Esophagus muscularis mucosa (tissue), 4 donors: ENCODE data around the gene UBAP2L. TPM values are rescaled to one million over a fixed set of nuclear protein-coding genes. Genes with fewer than 3 reads are reported as not detected.

Experiments used
- DNase-seq: peaks from one replicate; pipeline ENCODE4 v3.0.0-alpha.2; 2017; ENCODE audit errors: extremely low spot score
- H3K27ac ChIP-seq, 4 donors: fragments of 200-600 bp; sonication (generic); replicated peaks in 1 of 4; 1 replicate in 3 of 4; 2 replicates in 1 of 4; pipeline ENCODE4 v1.5.1; 2016 to 2019; ENCODE audit warnings: mild to moderate bottlenecking in 1 of 4
- H3K27me3 ChIP-seq, 4 donors: fragments of 200-600 bp; sonication (generic); one replicate each; pipeline versions ENCODE4 v1.5.1 to v1.6.0; 2016 to 2019
- H3K36me3 ChIP-seq, 4 donors: fragments of 200-600 bp; sonication (generic); one replicate each; pipeline ENCODE4 v1.5.1; 2016 to 2019
- H3K4me1 ChIP-seq, 4 donors: fragments of 200-600 bp; sonication (generic); one replicate each; pipeline ENCODE4 v1.5.1; 2016 to 2019
- H3K4me3 ChIP-seq, 4 donors: fragments of 200-600 bp; sonication (generic); 1 replicate in 2 of 4; 2 replicates in 2 of 4; pipeline ENCODE4 v1.5.1; 2016 to 2019; ENCODE audit warnings: mild to moderate bottlenecking in 4 of 4, moderate library complexity in 1 of 4
- H3K9me3 ChIP-seq, 4 donors: fragments of 200-600 bp; sonication (generic); 1 replicate in 3 of 4; 2 replicates in 1 of 4; pipeline ENCODE4 v1.5.1; 2016 to 2019
- EP300 ChIP-seq: sonication (generic); formaldehyde crosslinking; IDR thresholded peaks from one replicate; pipeline ENCODE4 v1.6.1; 2017; ENCODE audit warnings: antibody characterized with exemption
- POLR2A ChIP-seq: fragments of 450-650 bp; IDR thresholded peaks from one replicate; pipeline ENCODE4 v1.6.1; 2017; ENCODE audit warnings: antibody characterized with exemption, moderate library complexity, mild to moderate bottlenecking, low read depth
- POLR2AphosphoS5 ChIP-seq, 2 donors: sonication (generic); formaldehyde crosslinking; IDR thresholded peaks; one replicate each; pipeline ENCODE4 v1.6.1; 2017; ENCODE audit warnings: antibody characterized with exemption in 2 of 2
- WGBS: methylation state at CpG from one replicate; pipeline ENCODE4 v1.1.5; 2018; 5-methylcytosine and 5-hydroxymethylcytosine counted together
- intact Hi-C: fragments of 100-400 bp; cut with DNase I; formaldehyde crosslinking; loops from one replicate; pipeline ENCODE4 v1.15.1; 2023
- total RNA-seq, 4 donors: library from RNA; depleted of rRNA; stranded (reverse); fragments of >200 nt; gene quantifications; one replicate each; pipeline versions ENCODE4 v1.1.0 to v1.2.1, GENCODE V29; 2016
- TF ChIP-seq, protein P1 (sequence below), 3 experiments: fragments of 200-600 bp in 2 of 3; fragments of 450-650 bp in 1 of 3; sonication (generic) in 2 of 3; IDR thresholded peaks; one replicate each; pipeline ENCODE4 v1.5.1; 2017 to 2019; ENCODE audit warnings: antibody characterized with exemption in 3 of 3, mild to moderate bottlenecking in 2 of 3, moderate library complexity in 1 of 3

The UBAP2L gene
- total RNA-seq, 4 donors from 2014 or later = 53.6 to 79.7 (median 63.4) TPM

DNA sequence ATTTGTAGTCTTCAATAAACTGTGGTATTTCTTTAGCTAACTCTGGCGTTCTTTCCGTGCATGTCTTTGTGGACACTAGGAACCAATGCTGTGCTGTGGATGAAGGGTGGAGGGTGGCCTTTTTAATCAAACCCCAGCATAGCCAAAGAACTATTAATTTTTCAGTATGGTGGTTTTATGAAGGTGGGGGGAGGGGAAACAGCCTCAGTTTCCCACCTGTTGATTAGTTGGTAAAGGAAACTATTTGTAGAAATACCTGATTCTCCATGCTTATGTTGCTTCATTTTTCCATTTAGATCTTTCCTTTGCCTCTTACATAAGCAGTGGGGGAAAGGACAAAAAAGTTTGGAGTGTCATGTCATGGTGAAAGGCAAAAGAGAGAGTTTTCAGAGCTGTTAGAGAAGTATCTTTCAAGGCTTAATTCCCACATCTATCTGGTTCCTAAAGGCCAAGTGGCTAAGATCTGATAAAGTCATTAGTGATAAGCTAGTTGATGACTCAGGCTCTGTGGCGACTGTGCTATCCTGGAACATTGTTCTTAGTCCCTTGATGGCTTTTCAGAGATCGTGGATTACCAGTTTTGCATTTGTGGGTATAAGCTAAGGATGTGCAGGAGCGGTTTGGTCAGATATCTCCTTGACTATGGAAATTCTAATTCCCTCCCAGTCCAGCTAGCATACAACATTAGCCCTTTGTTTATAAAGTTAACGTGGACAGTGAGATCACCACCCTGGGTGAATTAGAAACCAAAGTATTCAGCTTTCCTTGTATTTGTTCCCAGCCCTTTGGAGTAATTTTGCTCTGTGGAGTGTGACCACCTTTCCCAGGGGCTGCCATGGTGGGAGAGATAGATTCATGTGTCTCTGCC is 42.9 kb downstream of the UBAP2L start:
- Histone ChIP-seq H3K36me3 (peaks cover 73 to 98% (median 85%) of the 10 kb centered on the region in 4 donors), H3K4me3 (no peak overlapping the region), H3K27me3 (no peaks in the 10 kb centered on the region), H3K27ac (no peak overlapping the region), H3K9me3 (no peaks in the 10 kb centered on the region), H3K4me1 (peaks cover 0 to 4% (median 2%) of the 10 kb centered on the region in 4 donors)
- no peak for DNase-seq
- intact Hi-C loops = no loop called here
- TF ChIP-seq POLR2A = no peak
- no peak for TF ChIP-seq POLR2AphosphoS5 (IDR thresholded peaks at IDR 0.05)
- TF ChIP-seq, protein P1, sequence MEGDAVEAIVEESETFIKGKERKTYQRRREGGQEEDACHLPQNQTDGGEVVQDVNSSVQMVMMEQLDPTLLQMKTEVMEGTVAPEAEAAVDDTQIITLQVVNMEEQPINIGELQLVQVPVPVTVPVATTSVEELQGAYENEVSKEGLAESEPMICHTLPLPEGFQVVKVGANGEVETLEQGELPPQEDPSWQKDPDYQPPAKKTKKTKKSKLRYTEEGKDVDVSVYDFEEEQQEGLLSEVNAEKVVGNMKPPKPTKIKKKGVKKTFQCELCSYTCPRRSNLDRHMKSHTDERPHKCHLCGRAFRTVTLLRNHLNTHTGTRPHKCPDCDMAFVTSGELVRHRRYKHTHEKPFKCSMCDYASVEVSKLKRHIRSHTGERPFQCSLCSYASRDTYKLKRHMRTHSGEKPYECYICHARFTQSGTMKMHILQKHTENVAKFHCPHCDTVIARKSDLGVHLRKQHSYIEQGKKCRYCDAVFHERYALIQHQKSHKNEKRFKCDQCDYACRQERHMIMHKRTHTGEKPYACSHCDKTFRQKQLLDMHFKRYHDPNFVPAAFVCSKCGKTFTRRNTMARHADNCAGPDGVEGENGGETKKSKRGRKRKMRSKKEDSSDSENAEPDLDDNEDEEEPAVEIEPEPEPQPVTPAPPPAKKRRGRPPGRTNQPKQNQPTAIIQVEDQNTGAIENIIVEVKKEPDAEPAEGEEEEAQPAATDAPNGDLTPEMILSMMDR (IDR thresholded peaks at IDR 0.05) = no peak
- TF ChIP-seq EP300 = no peak
- WGBS = 57% methylated on average over 6 of the region's 6 CpGs

DNA sequence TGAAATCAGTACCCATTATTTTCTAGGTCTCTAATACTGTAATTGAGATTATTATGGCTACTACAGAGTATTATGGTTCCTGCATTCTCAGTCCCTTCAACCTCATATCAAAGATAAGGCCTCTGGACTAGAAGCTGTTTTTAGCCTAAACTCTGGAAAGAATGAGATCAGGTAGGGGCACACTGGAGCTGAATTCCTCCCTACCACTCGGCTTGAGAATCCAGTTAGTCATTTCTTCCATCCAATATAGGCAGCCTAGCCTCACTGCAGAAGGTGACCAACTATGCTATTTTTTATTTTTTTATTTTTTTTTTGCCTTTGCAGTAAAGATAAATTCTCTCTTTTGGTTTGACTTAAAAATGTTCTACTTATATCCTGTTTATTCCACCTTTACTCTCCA is 43.7 kb downstream of the UBAP2L start:
- DNase-seq = no peak
- Histone ChIP-seq H3K27me3 (no peaks in the 10 kb centered on the region), H3K9me3 (no peaks in the 10 kb centered on the region), H3K4me1 (peaks cover 0 to 4% (median 2%) of the 10 kb centered on the region in 4 donors), H3K4me3 (no peak overlapping the region), H3K27ac (no peak overlapping the region), H3K36me3 (peaks cover 73 to 98% (median 85%) of the 10 kb centered on the region in 4 donors)
- 25% methylated on average over 1 of the region's 1 CpG for WGBS
- TF ChIP-seq POLR2A (no peak), POLR2AphosphoS5 (IDR thresholded peaks at IDR 0.05) (no peak), EP300 (no peak)
- TF ChIP-seq, protein P1 (IDR thresholded peaks at IDR 0.05) = no peak
- intact Hi-C loops = no loop called here

DNA sequence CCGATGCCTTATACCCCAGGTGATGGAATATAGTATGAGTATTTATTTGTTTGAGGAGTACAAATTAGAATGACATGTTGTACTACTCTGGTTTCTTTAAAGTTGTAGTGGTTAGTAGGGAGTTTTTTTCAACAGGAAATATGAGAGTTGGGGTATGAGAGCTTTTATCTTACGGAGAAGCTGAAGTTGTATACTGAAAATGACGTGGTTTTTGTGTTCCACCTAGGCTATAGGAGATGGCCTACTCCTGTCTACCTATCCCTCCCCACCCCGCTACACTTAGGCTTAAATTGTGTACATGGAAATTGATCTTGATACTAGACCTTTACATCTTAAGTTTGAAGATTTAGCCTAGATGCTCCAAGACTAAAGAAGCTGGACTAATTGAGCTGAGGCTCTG is 44.8 kb downstream of the UBAP2L start:
- Histone ChIP-seq H3K27ac (no peak overlapping the region), H3K36me3 (peaks cover 71 to 98% (median 85%) of the 10 kb centered on the region in 4 donors), H3K4me1 (peaks cover 0 to 4% (median 2%) of the 10 kb centered on the region in 4 donors), H3K4me3 (no peak overlapping the region), H3K27me3 (no peaks in the 10 kb centered on the region), H3K9me3 (no peaks in the 10 kb centered on the region)
- TF ChIP-seq POLR2AphosphoS5 (IDR thresholded peaks at IDR 0.05) (no peak), EP300 (no peak)
- DNase-seq = no peak
- intact Hi-C loops = no loop called here
- 66% methylated on average over 4 of the region's 4 CpGs for WGBS

DNA sequence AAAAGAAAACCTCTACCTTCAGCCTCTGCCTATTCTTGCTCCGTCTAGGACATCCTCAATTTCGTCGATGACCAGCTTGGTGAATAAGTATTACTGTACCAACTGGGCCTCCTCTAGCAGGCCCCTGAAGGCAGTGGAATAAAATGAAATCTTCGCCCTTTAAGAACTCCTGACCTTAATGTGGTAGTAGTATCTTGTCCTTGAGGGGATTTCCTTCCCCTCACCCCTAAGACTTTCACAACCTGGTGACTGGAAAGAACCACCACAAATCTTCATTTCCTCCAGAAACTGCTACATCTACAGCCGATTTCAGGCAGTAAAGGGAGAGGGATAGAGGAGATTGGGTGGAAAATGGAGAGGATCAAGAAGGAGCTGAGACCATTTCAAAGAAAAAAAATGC is 50.1 kb downstream of the UBAP2L start:
- H3K36me3 ChIP-seq = peaks cover 50 to 73% (median 60%) of the 10 kb centered on the region in 4 donors
- WGBS = 88% methylated on average over 5 of the region's 5 CpGs
- DNase-seq = no peak
- H3K9me3 ChIP-seq = no peaks in the 10 kb centered on the region
- H3K27me3 ChIP-seq = no peaks in the 10 kb centered on the region
- H3K4me1 ChIP-seq = peaks cover 16 to 24% (median 24%) of the 10 kb centered on the region in 4 donors
- intact Hi-C loops = loop anchor here (5.0 kb wide), 2 partner anchors 51 to 74 kb away; partner anchors contain the start of gene AQP10
- H3K4me3 ChIP-seq = no peak overlapping the region
- TF ChIP-seq EP300 = no peak
- TF ChIP-seq POLR2AphosphoS5 (IDR thresholded peaks at IDR 0.05) = no peak
- TF ChIP-seq, protein P1 (IDR thresholded peaks at IDR 0.05) = no peak
- TF ChIP-seq POLR2A = no peak
- peak overlapping the region in 1 of 4 donors; percentile 92 for H3K27ac ChIP-seq
